Activated CD4-positive, alpha-beta memory T cell treated with anti-CD3 and anti-CD28 coated beads for 36 hours (primary cell): ENCODE measurements around the gene LCE1D. TPM values are rescaled to one million over a fixed set of nuclear protein-coding genes. Genes with fewer than 3 reads are reported as not detected.

Experiments used
- CTCF ChIA-PET: fragments of 350-600 bp; sonication (Branson Sonifier 250); formaldehyde crosslinking; loops from one replicate; lab custom pipeline; 2021; ENCODE audit warnings: antibody characterized with exemption, inconsistent platforms; lab: Charles Lee
- POLR2A ChIA-PET: fragments of 350-600 bp; sonication (Branson Sonifier 250); formaldehyde crosslinking; loops from one replicate; lab custom pipeline; 2021; ENCODE audit warnings: antibody characterized with exemption; lab: Charles Lee
- DNase-seq: peaks from one replicate; pipeline ENCODE4 v3.0.0-alpha.2; 2020
- H3K27ac Mint-ChIP-seq: one replicate; pipeline ENCODE4 v1.8.0; 2021; ENCODE audit warnings: mixed read lengths
- H3K27me3 Mint-ChIP-seq: one replicate; pipeline ENCODE4 v1.8.0; 2021; ENCODE audit warnings: mixed read lengths
- H3K36me3 Mint-ChIP-seq: one replicate; pipeline ENCODE4 v1.8.0; 2021; ENCODE audit warnings: mixed read lengths
- H3K4me1 Mint-ChIP-seq: one replicate; pipeline ENCODE4 v1.8.0; 2021; ENCODE audit warnings: low read depth, mixed read lengths
- H3K4me3 Mint-ChIP-seq: one replicate; pipeline ENCODE4 v1.8.0; 2021; ENCODE audit warnings: mild to moderate bottlenecking, mixed read lengths
- H3K9me3 Mint-ChIP-seq: one replicate; pipeline ENCODE4 v1.8.0; 2021; ENCODE audit warnings: mixed read lengths
- intact Hi-C: fragments of 100-400 bp; cut with micrococcal nuclease; formaldehyde crosslinking; loops from one replicate; pipeline ENCODE4 v1.15.1; 2023
- total RNA-seq, 2 experiments: library from RNA; stranded (reverse); gene quantifications; one replicate each; pipeline ENCODE4 v1.2.3, GENCODE V29; 2021

Gene LCE1D
- total RNA-seq, 2 experiments from 2014 or later, result not detected

GRCh38 chr1:152827173-152827572, 30.7 kb downstream of the LCE1D start, which contains the start of gene LCE1A:
Gene LCE1A (plus strand): TSS chr1:152827473. CDS start chr1:152827473, 0 bp downstream.
- intact Hi-C loops, result no loop called here
- no peaks in the 10 kb centered on the region for H3K36me3 Mint-ChIP-seq

GRCh38 chr1:152836870-152837269, 40.3 kb downstream of the LCE1D start:
- ChIA-PET CTCF (no interaction called here), POLR2A (no interaction called here)
- H3K4me3 Mint-ChIP-seq, result no peak overlapping the region
- no peaks in the 10 kb centered on the region for H3K9me3 Mint-ChIP-seq
- intact Hi-C loops, result no loop called here
- H3K27ac Mint-ChIP-seq, result no peak overlapping the region
- no peak for DNase-seq
- no peaks in the 10 kb centered on the region for H3K4me1 Mint-ChIP-seq
- H3K36me3 Mint-ChIP-seq, result no peaks in the 10 kb centered on the region
- H3K27me3 Mint-ChIP-seq, result no peaks in the 10 kb centered on the region

More at GRCh38 chr1:152827173-152827572, 30.7 kb downstream of the LCE1D start, which contains the start of gene LCE1A:
- Mint-ChIP-seq H3K9me3 (no peaks in the 10 kb centered on the region), H3K27ac (no peak within 1 kb of the TSS), H3K27me3 (peaks cover 27% of the 10 kb centered on the region), H3K4me1 (no peaks in the 10 kb centered on the region), H3K4me3 (no peak within 1 kb of the TSS)
- ChIA-PET POLR2A (no interaction called here), CTCF (interaction anchor here (0.8 kb wide), 1 partner anchor 43 kb away, joined by 3 read pairs; no protein-coding TSS in a partner anchor)
- DNase-seq, result no peak

- POLR2A ChIA-PET, result no interaction called here
- no peaks in the 10 kb centered on the region for H3K4me1 Mint-ChIP-seq
- H3K9me3 Mint-ChIP-seq, result no peaks in the 10 kb centered on the region
- no peak within 1 kb of the TSS for H3K27ac Mint-ChIP-seq
- CTCF ChIA-PET, result no interaction called here
- no peak within 1 kb of the TSS for H3K4me3 Mint-ChIP-seq
- intact Hi-C loops, result no loop called here
- no peaks in the 10 kb centered on the region for H3K36me3 Mint-ChIP-seq
- peaks cover 2% of the 10 kb centered on the region for H3K27me3 Mint-ChIP-seq
- no peak for DNase-seq
Observed at GRCh38 chr1:152842556-152842955, 46.0 kb downstream of the LCE1D start, which contains the start of gene LCE6A. Gene LCE6A (plus strand): TSS chr1:152842856. CDS start chr1:152843521, 665 bp downstream.

Other genes starting within 250 kb of the LCE1D start
- not detected for gene LCE3E, start 229.9 kb upstream of the LCE1D start, total RNA-seq
- not detected for gene LCE3D, start 216.2 kb upstream of the LCE1D start, total RNA-seq
- gene LCE3C, start 196.5 kb upstream of the LCE1D start, total RNA-seq, result not detected
- not detected for gene LCE3B, start 182.9 kb upstream of the LCE1D start, total RNA-seq
- not detected for gene LCE3A, start 173.6 kb upstream of the LCE1D start, total RNA-seq
- not detected for gene LCE2D, start 133.3 kb upstream of the LCE1D start, total RNA-seq
- not detected for gene LCE2C, start 121.4 kb upstream of the LCE1D start, total RNA-seq
- not detected for gene LCE2B, start 110.6 kb upstream of the LCE1D start, total RNA-seq
- gene LCE2A, start 98.4 kb upstream of the LCE1D start, total RNA-seq, result not detected
- gene LCE4A, start 88.6 kb upstream of the LCE1D start, total RNA-seq, result not detected
- not detected for gene KPRP, start 38.7 kb upstream of the LCE1D start, total RNA-seq
- not detected for gene LCE1F, start 21.6 kb upstream of the LCE1D start, total RNA-seq
- gene LCE1E, start 10.5 kb upstream of the LCE1D start, total RNA-seq, result not detected
- gene LCE1C, start 9.9 kb downstream of the LCE1D start, total RNA-seq, result not detected
- gene LCE1B, start 15.2 kb downstream of the LCE1D start, total RNA-seq, result not detected
- gene LCE1A, start 30.8 kb downstream of the LCE1D start, total RNA-seq, result not detected
- not detected for gene LCE6A, start 46.1 kb downstream of the LCE1D start, total RNA-seq
- not detected for gene LCE7A, start 63.3 kb downstream of the LCE1D start, total RNA-seq
- not detected for gene SMCP, start 81.6 kb downstream of the LCE1D start, total RNA-seq
- not detected for gene IVL, start 111.8 kb downstream of the LCE1D start, total RNA-seq
- gene SPRR5, start 150.5 kb downstream of the LCE1D start, total RNA-seq, result not detected
- gene SPRR4, start 173.9 kb downstream of the LCE1D start, total RNA-seq, result not detected
- gene SPRR1A, start 187.4 kb downstream of the LCE1D start, total RNA-seq, result not detected
- gene SPRR3, start 205.0 kb downstream of the LCE1D start, total RNA-seq, result not detected
- not detected for gene SPRR1B, start 234.5 kb downstream of the LCE1D start, total RNA-seq
- not detected for gene SPRR2D, start 244.4 kb downstream of the LCE1D start, total RNA-seq